Stomach (tissue), 9 donors: ENCODE data around the gene GFPT2. TPM values are rescaled to one million over a fixed set of nuclear protein-coding genes. Genes with fewer than 3 reads are reported as not detected.

ENCODE experiments used
- DNase-seq, 2 donors: peaks; one replicate each; pipeline versions ENCODE4 v3.0.0 to v3.0.0-alpha.2; 2013 to 2019
- H3K27ac ChIP-seq, 5 donors: fragments of 200-600 bp in 4 of 5; sonication (generic) in 4 of 5; one replicate each; pipeline ENCODE4 v1.5.1; 2013 to 2019; ENCODE audit warnings: mild to moderate bottlenecking in 1 of 5, moderate library complexity in 1 of 5
- H3K27me3 ChIP-seq, 3 donors: fragments of 200-600 bp; sonication (generic); one replicate each; pipeline ENCODE4 v1.5.1; 2017 to 2019; ENCODE audit warnings: mixed run types in 1 of 3
- H3K36me3 ChIP-seq, 4 donors: fragments of 200-600 bp; sonication (generic); 1 replicate in 3 of 4; 2 replicates in 1 of 4; pipeline ENCODE4 v1.5.1; 2016 to 2019
- H3K4me1 ChIP-seq, 4 donors: fragments of 200-600 bp; sonication (generic); one replicate each; pipeline ENCODE4 v1.5.1; 2016 to 2019
- H3K4me3 ChIP-seq, 4 donors: fragments of 200-600 bp; sonication (generic) in 3 of 4; one replicate each; pipeline ENCODE4 v1.5.1; 2016 to 2019; ENCODE audit warnings: mild to moderate bottlenecking in 1 of 4
- H3K9me3 ChIP-seq, 4 donors: fragments of 200-600 bp; sonication (generic); one replicate each; pipeline ENCODE4 v1.5.1; 2016 to 2019
- EP300 ChIP-seq: sonication (generic); formaldehyde crosslinking; IDR thresholded peaks from one replicate; pipeline ENCODE4 v1.6.1; 2017; ENCODE audit warnings: antibody characterized with exemption
- POLR2A ChIP-seq, 4 donors: fragments of 450-650 bp; IDR thresholded peaks; one replicate each; pipeline ENCODE4 v1.6.1; 2016; ENCODE audit warnings: antibody characterized with exemption in 4 of 4, control low read depth in 2 of 4, mild to moderate bottlenecking in 1 of 4, moderate library complexity in 1 of 4
- POLR2AphosphoS5 ChIP-seq, 3 donors: sonication (generic); formaldehyde crosslinking; IDR thresholded peaks; one replicate each; pipeline ENCODE4 v1.6.1; 2016; ENCODE audit warnings: antibody characterized with exemption in 3 of 3
- WGBS, 5 donors: extraction: QIAGEN DNeasy Blood & Tissue Kit in 3 of 5; methylation state at CpG; one replicate each; pipeline versions ENCODE4 v1.1.5 to v1.1.7; 2013 to 2018; 5-methylcytosine and 5-hydroxymethylcytosine counted together
- intact Hi-C: fragments of 100-400 bp; cut with DNase I; formaldehyde crosslinking; loops from one replicate; pipeline ENCODE4 v1.15.1; 2023; ENCODE audit warnings: low total_unique reads
- polyA plus RNA-seq, 3 donors: library from polyadenylated mRNA; stranded (reverse); fragments of 200-250 nt; gene quantifications; one replicate each; pipeline ENCODE4 v1.2.3, GENCODE V29; 2013
- total RNA-seq, 5 donors: library from RNA; depleted of rRNA; stranded (reverse); fragments of >200 nt; gene quantifications; one replicate each; pipeline versions ENCODE4 v1.1.0 to v1.2.3, GENCODE V29; 2014 to 2016
- TF ChIP-seq, protein P1 (sequence below), 7 experiments: fragments of 450-650 bp in 4 of 7; fragments of 200-600 bp in 3 of 7; sonication (generic) in 3 of 7; IDR thresholded peaks; one replicate each; pipeline ENCODE4 v1.5.1; 2016 to 2019; ENCODE audit warnings: antibody characterized with exemption in 7 of 7, control low read depth in 2 of 7, mild to moderate bottlenecking in 1 of 7
- donor health status: healthy with polysubstance abuse.
- donor health status: Bipolar disorder and iron deficiency.
- donor health status: healthy.

Gene GFPT2
- total and polyA plus RNA-seq, 8 donors, result 3.5 to 54.5 (median 8.3) TPM

DNA sequence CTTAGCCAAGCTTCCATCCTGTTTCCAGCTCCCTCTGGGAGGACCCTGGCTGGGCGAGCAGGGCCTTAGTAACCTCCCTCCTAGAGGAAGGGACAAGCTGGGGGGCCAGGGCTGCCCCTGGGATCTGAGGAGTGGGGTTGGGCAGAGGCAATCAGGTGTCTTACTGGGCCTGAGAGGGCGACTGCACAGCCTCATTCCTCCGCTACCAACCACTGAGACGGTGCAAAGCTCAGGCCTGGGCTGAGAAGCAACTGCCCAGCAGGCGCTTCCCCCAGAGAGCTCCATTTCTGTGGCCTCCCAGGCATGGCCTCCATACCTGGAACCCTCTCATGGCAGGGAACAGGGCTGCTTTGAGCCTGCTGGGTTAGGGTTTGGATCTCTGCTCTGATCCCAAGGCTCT, 18.8 kb upstream of the GFPT2 start:
- intact Hi-C loops, result no loop called here
- TF ChIP-seq POLR2AphosphoS5 (IDR thresholded peaks at IDR 0.05), result no peak
- TF ChIP-seq POLR2A (IDR thresholded peaks at IDR 0.05), result no peak
- H3K36me3 ChIP-seq, result no peaks in the 10 kb centered on the region

DNA sequence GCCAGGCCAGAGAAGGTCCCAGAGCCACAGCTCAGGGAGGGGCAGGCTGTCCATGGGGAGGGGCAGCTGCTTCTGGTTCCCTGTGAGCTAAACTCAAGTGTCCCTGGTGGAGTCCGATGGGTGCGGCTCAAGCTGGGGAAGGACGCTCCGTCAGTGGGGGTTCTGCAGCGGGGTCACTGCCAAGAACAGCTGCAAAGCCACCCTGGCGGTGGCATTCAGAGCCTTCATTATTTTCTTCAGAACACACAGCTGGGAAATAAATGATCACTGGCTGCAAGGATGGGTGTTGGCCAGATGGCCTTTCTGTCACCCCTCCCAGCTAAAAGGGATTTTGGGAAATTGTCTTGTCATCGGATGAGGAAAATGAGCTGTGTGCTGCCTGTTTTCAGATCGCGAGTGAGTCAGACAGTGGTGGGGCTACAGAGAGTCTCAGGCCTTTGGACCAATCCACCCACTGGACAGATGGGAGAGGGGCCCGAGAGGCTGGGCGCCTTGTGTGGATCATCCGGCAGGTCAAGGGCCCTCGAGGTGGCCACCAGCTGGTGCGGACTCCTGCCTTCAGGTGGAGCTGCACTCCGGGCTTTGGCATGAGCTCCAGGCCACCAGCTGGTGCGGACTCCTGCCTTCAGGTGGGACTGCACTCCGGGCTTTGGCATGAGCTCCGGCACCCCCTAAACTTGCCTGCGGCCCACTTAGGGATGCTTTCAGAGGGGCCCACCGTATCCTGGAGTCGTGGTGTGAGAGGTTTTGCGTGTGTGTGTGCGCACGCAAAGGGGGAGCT, 17.9 kb upstream of the GFPT2 start:
- H3K27me3 ChIP-seq, result peaks cover 0 to 7% (median 0%) of the 10 kb centered on the region in 3 donors
- H3K36me3 ChIP-seq, result no peaks in the 10 kb centered on the region
- no peaks in the 10 kb centered on the region for H3K4me1 ChIP-seq
- no peak for TF ChIP-seq EP300
- TF ChIP-seq POLR2A (IDR thresholded peaks at IDR 0.05), result no peak
- TF ChIP-seq, protein P1, sequence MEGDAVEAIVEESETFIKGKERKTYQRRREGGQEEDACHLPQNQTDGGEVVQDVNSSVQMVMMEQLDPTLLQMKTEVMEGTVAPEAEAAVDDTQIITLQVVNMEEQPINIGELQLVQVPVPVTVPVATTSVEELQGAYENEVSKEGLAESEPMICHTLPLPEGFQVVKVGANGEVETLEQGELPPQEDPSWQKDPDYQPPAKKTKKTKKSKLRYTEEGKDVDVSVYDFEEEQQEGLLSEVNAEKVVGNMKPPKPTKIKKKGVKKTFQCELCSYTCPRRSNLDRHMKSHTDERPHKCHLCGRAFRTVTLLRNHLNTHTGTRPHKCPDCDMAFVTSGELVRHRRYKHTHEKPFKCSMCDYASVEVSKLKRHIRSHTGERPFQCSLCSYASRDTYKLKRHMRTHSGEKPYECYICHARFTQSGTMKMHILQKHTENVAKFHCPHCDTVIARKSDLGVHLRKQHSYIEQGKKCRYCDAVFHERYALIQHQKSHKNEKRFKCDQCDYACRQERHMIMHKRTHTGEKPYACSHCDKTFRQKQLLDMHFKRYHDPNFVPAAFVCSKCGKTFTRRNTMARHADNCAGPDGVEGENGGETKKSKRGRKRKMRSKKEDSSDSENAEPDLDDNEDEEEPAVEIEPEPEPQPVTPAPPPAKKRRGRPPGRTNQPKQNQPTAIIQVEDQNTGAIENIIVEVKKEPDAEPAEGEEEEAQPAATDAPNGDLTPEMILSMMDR (IDR thresholded peaks at IDR 0.05), result no peak
- TF ChIP-seq POLR2AphosphoS5 (IDR thresholded peaks at IDR 0.05), result no peak
- intact Hi-C loops, result no loop called here
- peak overlapping the region in 1 of 5 donors; percentile 57 for H3K27ac ChIP-seq
- H3K9me3 ChIP-seq, result no peaks in the 10 kb centered on the region
- no peak overlapping the region for H3K4me3 ChIP-seq
- WGBS, 5 donors, result 77 to 87% (median 81%) methylated on average over 20 to 24 of the region's 24 CpGs
- DNase-seq, result peak in 1 of 2 donors; percentile 67

More for the DNA sequence above, 18.8 kb upstream of the GFPT2 start:
- Histone ChIP-seq H3K9me3 (no peaks in the 10 kb centered on the region), H3K27me3 (peaks cover 0 to 7% (median 0%) of the 10 kb centered on the region in 3 donors), H3K4me1 (no peaks in the 10 kb centered on the region), H3K27ac (peak overlapping the region in 1 of 5 donors; percentile 57), H3K4me3 (no peak overlapping the region)
- no peak for DNase-seq
- 82 to 93% (median 89%) methylated on average over 4 to 5 of the region's 5 CpGs for WGBS, 5 donors

DNA sequence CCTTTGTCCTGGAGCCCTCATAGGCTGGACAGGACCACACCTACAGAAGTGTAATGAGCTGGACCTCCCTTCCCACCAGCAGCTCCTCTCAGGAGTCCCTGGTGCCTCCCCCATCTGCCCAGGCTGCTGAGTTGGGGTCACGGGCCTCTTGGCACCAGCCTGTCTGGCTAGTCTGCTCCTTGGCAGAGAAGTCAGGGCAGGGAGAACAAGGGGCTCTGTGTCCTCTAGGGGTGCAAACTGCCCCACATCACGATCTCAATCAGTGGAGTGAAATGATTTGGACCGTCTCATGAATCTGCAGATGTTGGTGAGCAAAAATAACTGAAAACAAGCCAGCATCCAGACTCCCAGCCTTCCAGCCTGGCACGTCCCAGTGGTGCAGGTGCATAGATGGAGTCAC, 14.9 kb upstream of the GFPT2 start:
- H3K27ac ChIP-seq, result no peak overlapping the region
- H3K4me1 ChIP-seq, result no peaks in the 10 kb centered on the region
- TF ChIP-seq, protein P1 (IDR thresholded peaks at IDR 0.05), result no peak
- no peak for TF ChIP-seq POLR2A (IDR thresholded peaks at IDR 0.05)
- no peak for TF ChIP-seq POLR2AphosphoS5 (IDR thresholded peaks at IDR 0.05)
- no peak for TF ChIP-seq EP300
- intact Hi-C loops, result no loop called here
- H3K27me3 ChIP-seq, result peaks cover 0 to 7% (median 0%) of the 10 kb centered on the region in 3 donors
- H3K4me3 ChIP-seq, result no peak overlapping the region
- DNase-seq, result no peak
- no peaks in the 10 kb centered on the region for H3K36me3 ChIP-seq
- H3K9me3 ChIP-seq, result no peaks in the 10 kb centered on the region
- 59 to 77% (median 65%) methylated on average over 4 of the region's 4 CpGs; no CpG with 5 or more reads in 1 of the 5 donors for WGBS, 5 donors

DNA sequence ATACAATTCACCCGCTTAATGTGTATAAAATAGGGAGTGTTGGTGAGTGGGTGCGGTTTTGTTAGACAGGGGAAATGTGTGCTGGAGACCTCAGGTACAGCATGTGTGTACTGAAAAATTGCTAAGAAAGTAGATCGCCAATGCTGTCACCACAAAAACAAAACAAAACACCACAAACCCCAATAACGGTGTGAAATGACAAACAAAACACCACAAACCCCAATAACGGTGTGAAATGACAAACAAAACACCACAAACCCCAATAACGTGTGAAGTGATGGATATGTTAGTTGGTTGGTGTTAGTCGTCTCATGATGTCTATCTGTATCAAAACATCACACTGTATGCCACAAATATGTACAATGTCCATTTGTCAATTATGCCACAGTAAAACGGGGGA, 14.2 kb upstream of the GFPT2 start:
- TF ChIP-seq, protein P1 (IDR thresholded peaks at IDR 0.05), result no peak
- TF ChIP-seq POLR2A (IDR thresholded peaks at IDR 0.05) (no peak), EP300 (no peak), POLR2AphosphoS5 (IDR thresholded peaks at IDR 0.05) (no peak)
- intact Hi-C loops, result no loop called here
- no peaks in the 10 kb centered on the region for H3K4me1 ChIP-seq
- no peak for DNase-seq
- H3K9me3 ChIP-seq, result no peaks in the 10 kb centered on the region
- no peak overlapping the region for H3K27ac ChIP-seq
- peaks cover 0 to 7% (median 0%) of the 10 kb centered on the region in 3 donors for H3K27me3 ChIP-seq
- WGBS, 5 donors, result 80 to 86% (median 81%) methylated on average over 8 of the region's 8 CpGs
- H3K4me3 ChIP-seq, result no peak overlapping the region
- no peaks in the 10 kb centered on the region for H3K36me3 ChIP-seq

DNA sequence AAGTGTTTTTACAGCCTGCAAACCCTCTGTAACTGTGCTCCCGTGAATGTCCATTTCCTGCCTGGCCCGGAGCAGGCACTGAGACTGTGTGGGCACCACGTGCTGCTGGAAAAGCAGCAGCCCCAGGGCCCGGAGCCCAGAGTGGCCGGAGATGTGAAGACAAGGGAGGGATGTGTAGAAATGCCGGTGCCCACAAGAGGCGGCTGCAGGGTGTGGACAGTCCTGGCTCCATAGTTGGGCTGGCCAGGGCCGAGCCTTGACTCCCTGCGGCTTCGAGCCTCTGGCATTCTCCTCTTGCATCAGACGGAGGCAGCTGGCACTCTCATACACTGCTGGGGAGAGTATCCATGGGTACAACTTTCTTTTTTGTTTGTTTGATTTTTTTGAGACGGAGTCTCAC, 13.2 kb upstream of the GFPT2 start:
- H3K27ac ChIP-seq, result no peak overlapping the region
- intact Hi-C loops, result no loop called here
- peaks cover 0 to 7% (median 0%) of the 10 kb centered on the region in 3 donors for H3K27me3 ChIP-seq
- H3K4me3 ChIP-seq, result no peak overlapping the region
- no peaks in the 10 kb centered on the region for H3K36me3 ChIP-seq
- DNase-seq, result no peak
- TF ChIP-seq POLR2AphosphoS5 (IDR thresholded peaks at IDR 0.05) (no peak), EP300 (no peak), POLR2A (IDR thresholded peaks at IDR 0.05) (no peak)
- TF ChIP-seq, protein P1 (IDR thresholded peaks at IDR 0.05), result no peak
- no peaks in the 10 kb centered on the region for H3K4me1 ChIP-seq
- H3K9me3 ChIP-seq, result no peaks in the 10 kb centered on the region
- 61 to 79% (median 75%) methylated on average over 12 of the region's 12 CpGs for WGBS, 5 donors
